ENCODE data around the gene DNAJA3. TPM values are rescaled to one million over a fixed set of nuclear protein-coding genes. Genes with fewer than 3 reads are reported as not detected.

Gene DNAJA3
- 31.1 and 33.7 TPM in 2 replicates for total RNA-seq
- long read RNA-seq, transcript DNAJA3-202 (11 exons, 2,591 nt) = major isoform, 134 of 209 reads
- long read RNA-seq, transcript DNAJA3-201 (12 exons, 2,763 nt) = minor isoform, 52 of 209 reads
- long read RNA-seq, partial matches to known transcripts = 11 of 209 reads
- long read RNA-seq, other reads (novel, unspliced or antisense) = 12 of 209 reads

GRCh38 chr16:4425378-4426020, at the start of gene DNAJA3:
TSS of gene DNAJA3 (plus strand) at chr16:4425868. CDS start at chr16:4425882, 14 bp downstream.
- peak; percentile 97 for DNase-seq (ENCODE audit: extremely low spot score, unreplicated experiment)
- peaks cover 20% of the 10 kb centered on the region for H3K4me1 Mint-ChIP-seq (ENCODE audit: unreplicated experiment)
- TF ChIP-seq, protein P1, sequence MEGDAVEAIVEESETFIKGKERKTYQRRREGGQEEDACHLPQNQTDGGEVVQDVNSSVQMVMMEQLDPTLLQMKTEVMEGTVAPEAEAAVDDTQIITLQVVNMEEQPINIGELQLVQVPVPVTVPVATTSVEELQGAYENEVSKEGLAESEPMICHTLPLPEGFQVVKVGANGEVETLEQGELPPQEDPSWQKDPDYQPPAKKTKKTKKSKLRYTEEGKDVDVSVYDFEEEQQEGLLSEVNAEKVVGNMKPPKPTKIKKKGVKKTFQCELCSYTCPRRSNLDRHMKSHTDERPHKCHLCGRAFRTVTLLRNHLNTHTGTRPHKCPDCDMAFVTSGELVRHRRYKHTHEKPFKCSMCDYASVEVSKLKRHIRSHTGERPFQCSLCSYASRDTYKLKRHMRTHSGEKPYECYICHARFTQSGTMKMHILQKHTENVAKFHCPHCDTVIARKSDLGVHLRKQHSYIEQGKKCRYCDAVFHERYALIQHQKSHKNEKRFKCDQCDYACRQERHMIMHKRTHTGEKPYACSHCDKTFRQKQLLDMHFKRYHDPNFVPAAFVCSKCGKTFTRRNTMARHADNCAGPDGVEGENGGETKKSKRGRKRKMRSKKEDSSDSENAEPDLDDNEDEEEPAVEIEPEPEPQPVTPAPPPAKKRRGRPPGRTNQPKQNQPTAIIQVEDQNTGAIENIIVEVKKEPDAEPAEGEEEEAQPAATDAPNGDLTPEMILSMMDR (IDR thresholded peaks at IDR 0.05) = no peak
- H3K27ac Mint-ChIP-seq (ENCODE audit: unreplicated experiment) = peak within 1 kb of the TSS; percentile 100
- no peaks in the 10 kb centered on the region for H3K9me3 Mint-ChIP-seq (ENCODE audit: unreplicated experiment)
- no peaks in the 10 kb centered on the region for H3K27me3 Mint-ChIP-seq (ENCODE audit: unreplicated experiment)
- H3K4me3 Mint-ChIP-seq (ENCODE audit: unreplicated experiment) = peak within 1 kb of the TSS; percentile 91
- no peaks in the 10 kb centered on the region for H3K36me3 Mint-ChIP-seq (ENCODE audit: unreplicated experiment)

GRCh38 chr16:4376126-4376892, 49.4 kb upstream of the DNAJA3 start:
- Mint-ChIP-seq H3K4me3 (ENCODE audit: unreplicated experiment) (peak overlapping the region; percentile 32), H3K27ac (ENCODE audit: unreplicated experiment) (peak overlapping the region; percentile 85), H3K27me3 (ENCODE audit: unreplicated experiment) (no peaks in the 10 kb centered on the region), H3K4me1 (ENCODE audit: unreplicated experiment) (peaks cover 65% of the 10 kb centered on the region), H3K9me3 (ENCODE audit: unreplicated experiment) (no peaks in the 10 kb centered on the region), H3K36me3 (ENCODE audit: unreplicated experiment) (no peaks in the 10 kb centered on the region)
- DNase-seq (ENCODE audit: extremely low spot score, unreplicated experiment) = peak; percentile 92
- TF ChIP-seq, protein P1 (IDR thresholded peaks at IDR 0.05) = no peak

- DNase-seq (ENCODE audit: extremely low spot score, unreplicated experiment) = no peak
- no peaks in the 10 kb centered on the region for H3K9me3 Mint-ChIP-seq (ENCODE audit: unreplicated experiment)
- peaks cover 63% of the 10 kb centered on the region for H3K4me1 Mint-ChIP-seq (ENCODE audit: unreplicated experiment)
- H3K27ac Mint-ChIP-seq (ENCODE audit: unreplicated experiment) = peak overlapping the region; percentile 78
- H3K36me3 Mint-ChIP-seq (ENCODE audit: unreplicated experiment) = no peaks in the 10 kb centered on the region
- no peaks in the 10 kb centered on the region for H3K27me3 Mint-ChIP-seq (ENCODE audit: unreplicated experiment)
- TF ChIP-seq, protein P1 (IDR thresholded peaks at IDR 0.05) = no peak
- peak overlapping the region; percentile 32 for H3K4me3 Mint-ChIP-seq (ENCODE audit: unreplicated experiment)
These were observed 48.6 kb upstream of the DNAJA3 start for GRCh38 chr16:4376893-4377572.

DNA sequence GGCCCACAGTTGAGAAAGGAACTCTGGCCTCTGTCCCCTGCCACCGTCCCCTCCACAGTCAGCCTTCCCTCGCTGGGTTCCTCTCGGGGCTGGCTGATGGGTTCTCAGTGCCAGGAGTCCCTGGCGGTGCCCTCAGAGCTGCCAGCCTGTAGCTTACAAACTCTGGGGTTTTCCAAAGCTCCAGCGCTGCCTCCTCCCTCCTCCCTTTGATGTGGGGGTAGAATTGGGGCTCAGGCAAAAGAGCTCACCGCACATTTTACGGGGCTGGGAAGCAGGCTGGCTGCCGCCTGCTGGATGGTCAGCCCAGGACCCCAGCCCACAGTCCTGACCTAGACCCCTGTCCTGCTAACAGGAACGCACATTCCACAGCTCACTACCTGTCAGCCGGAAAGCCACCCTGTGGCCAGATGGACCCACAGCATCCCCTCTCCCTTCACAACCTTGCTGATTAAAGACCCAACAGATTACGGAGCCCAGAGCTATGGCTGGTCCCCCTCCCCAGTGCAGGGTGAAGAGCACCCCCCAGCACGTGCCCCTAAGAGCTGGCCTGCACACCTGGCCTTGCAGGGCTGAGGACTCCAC, 48.0 kb upstream of the DNAJA3 start:
- Mint-ChIP-seq H3K4me1 (ENCODE audit: unreplicated experiment) (peaks cover 64% of the 10 kb centered on the region), H3K4me3 (ENCODE audit: unreplicated experiment) (peak overlapping the region; percentile 32)

More for the DNA sequence above, 48.0 kb upstream of the DNAJA3 start:
- peak overlapping the region; percentile 63 for H3K27ac Mint-ChIP-seq (ENCODE audit: unreplicated experiment)
- no peaks in the 10 kb centered on the region for H3K9me3 Mint-ChIP-seq (ENCODE audit: unreplicated experiment)
- no peaks in the 10 kb centered on the region for H3K27me3 Mint-ChIP-seq (ENCODE audit: unreplicated experiment)
- no peak for DNase-seq (ENCODE audit: extremely low spot score, unreplicated experiment)
- TF ChIP-seq, protein P1 (IDR thresholded peaks at IDR 0.05) = no peak
- H3K36me3 Mint-ChIP-seq (ENCODE audit: unreplicated experiment) = no peaks in the 10 kb centered on the region
